Lower lobe of right lung (tissue), 2 donors: ENCODE measurements around the gene VPREB1. TPM values are rescaled to one million over a fixed set of nuclear protein-coding genes. Genes with fewer than 3 reads are reported as not detected.
"Not testable (repeated sequence)": the region's sequence is repeated elsewhere in the genome, so short reads cannot be mapped to it uniquely, and the experiment has no call there.

ENCODE experiments used
- ATAC-seq, 2 donors: fragments of 200-7000 bp; cut with Tn5 transposase; one replicate each; pipeline ENCODE4 v1.9.1; 2020 to 2022; ENCODE audit warnings: mild to moderate bottlenecking in 2 of 2, moderate library complexity in 2 of 2
- DNase-seq: peaks from one replicate; pipeline ENCODE4 v3.0.0-alpha.2; 2020
- H3K27ac ChIP-seq: fragments of 200-600 bp; one replicate; pipeline ENCODE4 v1.8.0; 2022
- H3K27me3 ChIP-seq: fragments of 200-600 bp; one replicate; pipeline ENCODE4 v1.8.0; 2022; ENCODE audit warnings: low read depth
- H3K36me3 ChIP-seq: fragments of 200-600 bp; one replicate; pipeline ENCODE4 v1.8.0; 2022; ENCODE audit warnings: mild to moderate bottlenecking
- H3K4me1 ChIP-seq: fragments of 200-600 bp; one replicate; pipeline ENCODE4 v1.8.0; 2022
- H3K4me3 ChIP-seq: fragments of 200-600 bp; one replicate; pipeline ENCODE4 v1.8.0; 2022; ENCODE audit warnings: mild to moderate bottlenecking
- H3K9me3 ChIP-seq: fragments of 200-600 bp; one replicate; pipeline ENCODE4 v1.8.0; 2022
- CTCF ChIP-seq: fragments of 200-600 bp; IDR thresholded peaks from one replicate; pipeline ENCODE4 v1.8.0; 2022; ENCODE audit warnings: antibody characterized with exemption, mild to moderate bottlenecking
- intact Hi-C: fragments of 100-400 bp; cut with DNase I; formaldehyde crosslinking; loops from one replicate; pipeline ENCODE4 v1.11.0; 2022
- total RNA-seq: library from RNA; stranded (reverse); fragmentation: NEBNext Ultra II Directional; extraction: Animal tissue kit (Norgen Biotek cat#: 25700); gene quantifications from one replicate; pipeline ENCODE4 v1.2.1, GENCODE V29; 2021
- donor health status: DM: no; HTN: yes; CAD: no; lungs with severe emphysema.

VPREB1 gene
- total RNA-seq, 1 donor from 2014 or later, result not detected

DNA sequence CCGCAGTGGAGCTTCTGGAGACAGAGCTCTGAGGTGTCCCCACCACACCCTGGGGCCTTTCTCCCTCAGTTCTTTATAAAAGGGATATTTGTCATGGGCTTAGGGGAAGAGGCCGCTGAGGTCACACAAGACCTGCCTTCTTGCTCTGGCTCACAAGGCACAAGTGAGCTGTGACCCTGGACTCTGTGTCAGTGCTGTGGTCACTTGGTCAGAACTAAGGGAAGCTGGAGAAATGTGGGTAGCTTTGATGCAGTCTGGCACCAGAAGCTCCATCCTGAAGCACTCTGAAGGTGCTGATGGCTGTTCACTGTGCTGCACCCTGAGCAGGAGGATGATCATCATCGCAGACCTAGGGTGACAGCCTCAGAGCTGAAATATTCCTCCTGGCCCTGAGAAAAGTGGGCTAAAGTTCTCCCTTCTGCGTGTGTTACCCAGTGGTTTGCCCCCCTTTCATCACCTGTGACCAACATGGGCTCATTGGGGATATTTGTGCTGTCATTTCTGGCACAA, 28.1 kb upstream of the VPREB1 start:
- H3K27me3 ChIP-seq, result no peaks in the 10 kb centered on the region
- no peak overlapping the region for H3K27ac ChIP-seq
- no peaks in the 10 kb centered on the region for H3K36me3 ChIP-seq
- DNase-seq (no peak), ATAC-seq (no peak)
- H3K4me3 ChIP-seq, result no peak overlapping the region
- no peaks in the 10 kb centered on the region for H3K9me3 ChIP-seq
- intact Hi-C loops, result no loop called here
- TF ChIP-seq CTCF, result no peak
- H3K4me1 ChIP-seq, result no peaks in the 10 kb centered on the region

GRCh38 chr22:22218302-22218701, 26.3 kb upstream of the VPREB1 start:
- intact Hi-C loops, result no loop called here

GRCh38 chr22:22219140-22219996, 25.2 kb upstream of the VPREB1 start:
- Histone ChIP-seq H3K4me3 (no peak overlapping the region), H3K27ac (no peak overlapping the region), H3K9me3 (no peaks in the 10 kb centered on the region), H3K4me1 (no peaks in the 10 kb centered on the region), H3K27me3 (no peaks in the 10 kb centered on the region), H3K36me3 (no peaks in the 10 kb centered on the region)
- ATAC-seq (no peak), DNase-seq (no peak)
- intact Hi-C loops, result no loop called here
- no peak for TF ChIP-seq CTCF

More at GRCh38 chr22:22218302-22218701, 26.3 kb upstream of the VPREB1 start:
- no peak for ATAC-seq
- no peak for DNase-seq
- no peaks in the 10 kb centered on the region for H3K27me3 ChIP-seq
- no peak overlapping the region for H3K27ac ChIP-seq
- H3K36me3 ChIP-seq, result no peaks in the 10 kb centered on the region
- no peak for TF ChIP-seq CTCF
- H3K4me1 ChIP-seq, result no peaks in the 10 kb centered on the region
- H3K9me3 ChIP-seq, result no peaks in the 10 kb centered on the region
- no peak overlapping the region for H3K4me3 ChIP-seq

DNA sequence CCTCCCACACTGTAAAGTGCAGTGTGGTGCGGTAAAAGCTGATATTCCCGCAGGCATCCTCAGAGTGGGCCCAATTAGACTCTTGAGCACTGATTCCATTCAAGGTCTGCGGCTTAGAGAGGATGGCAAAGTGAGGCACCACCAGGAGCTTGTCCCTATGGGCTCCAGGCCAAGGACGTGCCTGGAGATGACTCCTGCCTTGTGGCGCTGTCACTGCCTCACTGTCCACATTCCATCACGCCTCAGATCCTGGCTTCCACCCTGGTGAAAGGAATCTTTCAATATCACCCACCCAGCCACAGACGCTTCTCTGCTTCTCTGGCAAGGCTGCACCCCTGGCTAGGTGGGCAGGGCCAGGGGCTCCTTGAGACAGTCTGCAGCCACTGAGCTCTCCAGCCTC, 23.5 kb upstream of the VPREB1 start:
- DNase-seq, H3K9me3 ChIP-seq, ATAC-seq, H3K27ac ChIP-seq, H3K4me1 ChIP-seq, intact Hi-C loops, H3K4me3 ChIP-seq, H3K27me3 ChIP-seq, H3K36me3 ChIP-seq: not testable (repeated sequence)

DNA sequence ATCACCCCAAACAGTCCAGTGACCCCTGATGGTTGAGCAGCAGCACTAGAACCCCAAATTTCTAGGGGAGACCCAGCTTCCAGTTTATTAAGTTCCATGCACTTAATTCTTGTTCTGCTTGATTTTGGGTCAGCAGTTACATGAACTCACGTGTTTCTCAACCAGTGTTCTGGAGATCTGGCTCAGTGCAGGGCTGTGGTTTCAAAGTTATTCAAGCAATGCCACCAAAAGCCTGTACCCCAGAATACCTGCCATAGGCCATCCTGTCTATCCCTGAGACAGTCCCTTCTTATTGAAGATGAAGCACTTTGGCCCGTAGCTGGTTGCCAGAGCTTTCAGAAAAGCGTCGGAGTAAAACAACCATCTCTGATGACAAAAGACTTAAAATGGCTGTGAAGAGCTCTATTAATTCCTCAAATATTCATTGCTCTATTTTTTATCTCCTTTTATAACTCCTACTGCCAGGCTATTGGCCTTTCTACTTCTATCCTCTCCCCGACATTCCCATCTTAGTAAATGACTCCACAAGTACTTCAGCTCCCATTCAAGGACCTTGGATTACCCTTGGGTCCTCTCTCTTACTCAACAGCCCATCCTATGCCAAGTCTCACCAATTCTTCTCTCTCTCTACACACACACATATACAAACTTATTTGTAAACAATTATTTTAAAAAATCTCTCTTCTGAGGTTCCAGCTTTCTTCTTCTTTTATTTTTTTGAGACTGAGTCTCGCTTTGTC, 18.0 kb upstream of the VPREB1 start:
- intact Hi-C loops, result no loop called here
- Histone ChIP-seq H3K27me3 (peaks cover 4% of the 10 kb centered on the region), H3K9me3 (no peaks in the 10 kb centered on the region), H3K27ac (no peak overlapping the region), H3K4me1 (no peaks in the 10 kb centered on the region), H3K4me3 (no peak overlapping the region), H3K36me3 (no peaks in the 10 kb centered on the region)
- ATAC-seq (no peak), DNase-seq (no peak)
- no peak for TF ChIP-seq CTCF

GRCh38 chr22:22228421-22228820, 16.2 kb upstream of the VPREB1 start:
- intact Hi-C loops, result no loop called here
- DNase-seq, result no peak

More at GRCh38 chr22:22228421-22228820, 16.2 kb upstream of the VPREB1 start:
- H3K36me3 ChIP-seq, result no peaks in the 10 kb centered on the region
- peaks cover 4% of the 10 kb centered on the region for H3K27me3 ChIP-seq
- no peak overlapping the region for H3K27ac ChIP-seq
- no peaks in the 10 kb centered on the region for H3K9me3 ChIP-seq
- ATAC-seq, result no peak
- no peak overlapping the region for H3K4me3 ChIP-seq
- H3K4me1 ChIP-seq, result no peaks in the 10 kb centered on the region
- no peak for TF ChIP-seq CTCF
